Activated CD4-positive, CD25-positive, alpha-beta regulatory T cell (primary cell): ENCODE results near the gene ATP1B1.

Source experiments
- DNase-seq, 4 experiments: peaks; one replicate each; lab custom pipeline; 2025; lab: John Stamatoyannopoulos, UW

The ATP1B1 gene

GRCh38 chr1:169094897-169095569, 11.5 kb upstream of the ATP1B1 start:
- no peak for DNase-seq

GRCh38 chr1:169098380-169098779, 8.1 kb upstream of the ATP1B1 start:
- no peak for DNase-seq

GRCh38 chr1:169099561-169099960, 6.9 kb upstream of the ATP1B1 start:
- DNase-seq: no peak

GRCh38 chr1:169100208-169100607, 6.3 kb upstream of the ATP1B1 start:
- no peak for DNase-seq

GRCh38 chr1:169100651-169101088, 5.8 kb upstream of the ATP1B1 start:
- DNase-seq: no peak

GRCh38 chr1:169102567-169102966, 3.9 kb upstream of the ATP1B1 start:
- no peak for DNase-seq

- no peak for DNase-seq
These were observed 3.5 kb upstream of the ATP1B1 start for GRCh38 chr1:169103002-169103401.

- DNase-seq: no peak
These were observed 3.0 kb upstream of the ATP1B1 start for GRCh38 chr1:169103480-169103893.

GRCh38 chr1:169105087-169105433, 1.4 kb upstream of the ATP1B1 start:
- no peak for DNase-seq

- peak in 2 of 4 experiments; percentile 18 to 30 for DNase-seq
These were observed 926 bp upstream of the ATP1B1 start for GRCh38 chr1:169105434-169106094.

- no peak for DNase-seq
These were observed 572 bp downstream of the ATP1B1 start for GRCh38 chr1:169106921-169107602.

- no peak for DNase-seq
These were observed 1.2 kb downstream of the ATP1B1 start for GRCh38 chr1:169107603-169108208.

GRCh38 chr1:169108223-169108622, 1.7 kb downstream of the ATP1B1 start:
- DNase-seq: no peak

- no peak for DNase-seq
These were observed 2.5 kb downstream of the ATP1B1 start for GRCh38 chr1:169108863-169109560.

GRCh38 chr1:169109561-169110134, 3.2 kb downstream of the ATP1B1 start:
- no peak for DNase-seq

- no peak for DNase-seq
These were observed 3.7 kb downstream of the ATP1B1 start for GRCh38 chr1:169110236-169110635.

GRCh38 chr1:169110689-169111447, 4.4 kb downstream of the ATP1B1 start:
- DNase-seq: no peak

- DNase-seq: no peak
These were observed 5.0 kb downstream of the ATP1B1 start for GRCh38 chr1:169111472-169111871.

- no peak for DNase-seq
These were observed 5.8 kb downstream of the ATP1B1 start for GRCh38 chr1:169112241-169112640.

- no peak for DNase-seq
These were observed 7.2 kb downstream of the ATP1B1 start for GRCh38 chr1:169113613-169114119.
